IPS DF 6.9 (cell line): Measurements from ENCODE around the gene TNS1.

Experiments
- DNase-seq: peaks from one replicate; pipeline ENCODE4 v3.0.0-alpha.2; 2013; ENCODE audit warnings: low read depth, low spot score
- H3K27ac ChIP-seq: one replicate; pipeline ENCODE4 v1.5.1; 2013; ENCODE audit warnings: low read length, control low read depth
- H3K27me3 ChIP-seq: 2 replicates; pipeline ENCODE4 v1.6.1; 2013; ENCODE audit warnings: mild to moderate bottlenecking, low read length; ENCODE audit not compliant: control insufficient read depth, insufficient read depth
- H3K36me3 ChIP-seq: 2 replicates; pipeline ENCODE4 v1.6.1; 2013; ENCODE audit warnings: low read length; ENCODE audit not compliant: control insufficient read depth, insufficient read depth
- H3K4me1 ChIP-seq: 2 replicates; pipeline ENCODE4 v1.6.1; 2013; ENCODE audit warnings: low read length; ENCODE audit not compliant: control insufficient read depth, insufficient read depth
- H3K4me3 ChIP-seq: 2 replicates; pipeline ENCODE4 v1.5.1; 2013; ENCODE audit warnings: mild to moderate bottlenecking, low read length
- H3K9me3 ChIP-seq: 2 replicates; pipeline ENCODE4 v1.6.1; 2013; ENCODE audit warnings: low read length, inconsistent platforms; ENCODE audit not compliant: control insufficient read depth, insufficient read depth
- WGBS: extraction: QIAGEN DNeasy Blood & Tissue Kit; methylation state at CpG from one replicate; pipeline ENCODE4 v1.1.7; 2013; ENCODE audit warnings: mixed read lengths, missing lambda C conversion rate; ENCODE audit not compliant: insufficient read length, insufficient coverage; 5-methylcytosine and 5-hydroxymethylcytosine counted together

Gene TNS1

DNA sequence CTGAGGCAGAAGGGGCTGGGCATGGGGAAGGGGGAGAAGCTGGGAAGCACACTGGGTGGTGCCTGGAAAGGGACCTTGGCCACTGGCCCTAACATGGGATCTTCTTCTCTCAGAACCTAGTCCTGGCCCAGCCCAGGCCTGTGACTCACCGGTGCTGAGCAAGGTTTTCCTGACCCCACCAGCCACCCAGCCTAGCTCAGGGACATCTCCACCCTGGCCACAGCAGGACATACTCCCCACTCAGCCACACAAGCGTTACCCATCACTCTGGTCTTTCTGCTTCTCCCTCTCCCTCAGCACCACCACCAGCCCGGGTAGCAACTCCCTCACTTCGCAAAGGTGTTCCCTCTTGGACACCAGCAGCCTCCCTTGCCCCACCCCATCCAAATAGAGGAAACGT, 22.8 kb downstream of the TNS1 start:
- no CpG with 5 or more reads among the region's 5 CpGs for WGBS
- Histone ChIP-seq H3K4me1 (peaks cover 8% of the 10 kb centered on the region; the same call in 1 of the 2 replicates), H3K27me3 (peaks cover 2% of the 10 kb centered on the region; the same call in 1 of the 2 replicates), H3K27ac (no peak overlapping the region), H3K9me3 (no peaks in the 10 kb centered on the region), H3K4me3 (no peak overlapping the region), H3K36me3 (no peaks in the 10 kb centered on the region)
- DNase-seq = no peak

DNA sequence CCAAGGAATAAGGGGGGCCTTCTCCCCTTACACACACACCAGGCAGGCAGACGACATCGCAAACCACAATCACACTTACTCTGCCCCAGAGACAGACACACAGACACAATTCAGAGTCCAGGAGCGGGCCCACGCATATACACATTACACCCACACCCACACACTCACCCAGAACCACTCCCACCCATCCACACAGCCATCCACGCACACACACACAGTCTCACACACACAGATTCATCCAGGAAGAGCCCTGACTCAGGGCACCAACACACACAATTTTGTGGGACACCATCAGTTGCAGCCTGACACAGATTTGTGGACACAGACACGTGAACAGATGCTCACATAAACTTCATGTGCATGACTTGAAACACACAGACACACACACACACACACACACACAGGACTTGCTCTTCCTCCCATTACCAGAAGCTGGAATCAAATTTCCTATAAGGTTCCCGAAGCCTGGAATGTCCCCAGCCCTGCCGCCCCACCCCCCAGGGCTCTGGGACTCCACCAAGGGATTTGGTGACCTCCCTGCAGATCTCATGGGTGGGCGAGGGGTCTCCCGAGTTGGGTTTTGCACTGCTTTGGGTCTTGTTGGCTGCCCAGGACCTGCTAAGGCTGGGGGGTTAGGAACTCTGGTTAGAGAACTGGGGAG, 23.5 kb downstream of the TNS1 start:
- Histone ChIP-seq H3K4me3 (peak overlapping the region; percentile 63; the same call in 1 of the 2 replicates), H3K9me3 (no peaks in the 10 kb centered on the region), H3K36me3 (no peaks in the 10 kb centered on the region), H3K27me3 (peaks cover 2% of the 10 kb centered on the region; the same call in 1 of the 2 replicates), H3K27ac (no peak overlapping the region), H3K4me1 (peaks cover 8% of the 10 kb centered on the region; the same call in 1 of the 2 replicates)
- no CpG with 5 or more reads among the region's 10 CpGs for WGBS
- DNase-seq = peak; percentile 18

- Histone ChIP-seq H3K36me3 (no peaks in the 10 kb centered on the region), H3K27ac (no peak overlapping the region), H3K27me3 (peaks cover 2% of the 10 kb centered on the region; the same call in 1 of the 2 replicates), H3K4me1 (peaks cover 8% of the 10 kb centered on the region; the same call in 1 of the 2 replicates), H3K9me3 (no peaks in the 10 kb centered on the region), H3K4me3 (peak overlapping the region; percentile 63; the same call in 1 of the 2 replicates)
- peak; percentile 20 for DNase-seq
- no CpG with 5 or more reads among the region's 46 CpGs for WGBS
Observed at GRCh38 chr2:217978536-217979150, 24.2 kb downstream of the TNS1 start.

DNA sequence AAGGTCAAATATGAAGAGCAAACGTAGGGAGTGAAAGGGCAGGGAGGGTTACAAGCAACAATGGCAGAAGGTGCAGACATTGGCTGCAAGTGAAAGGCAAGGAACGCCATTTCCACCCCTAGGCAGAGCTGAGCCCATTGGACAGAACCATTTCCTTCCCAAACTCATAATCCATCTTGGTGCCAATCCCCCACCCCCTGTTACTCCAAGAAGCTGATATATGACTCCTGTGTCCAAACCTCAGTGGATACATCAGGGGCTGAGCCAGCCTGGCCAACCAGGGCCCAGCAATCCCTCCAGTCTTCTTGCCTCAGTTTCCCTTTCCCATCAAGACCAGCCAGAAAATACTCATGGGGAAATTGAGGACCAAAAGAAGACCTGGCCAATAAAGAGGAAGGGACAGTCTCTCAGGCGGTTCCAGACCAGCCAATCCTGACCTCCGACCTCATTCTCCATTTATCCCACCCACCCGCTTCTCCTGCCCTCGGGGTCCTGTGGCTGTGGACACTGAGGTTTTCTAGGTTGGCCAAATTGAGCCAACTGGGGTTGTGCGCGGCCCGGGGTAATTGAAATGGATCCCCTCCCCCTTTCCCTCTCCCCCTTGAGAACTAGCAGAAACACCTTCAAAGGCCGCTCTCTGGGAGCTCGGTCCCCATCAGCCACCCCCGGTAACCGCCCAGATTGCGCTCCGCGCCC, 24.8 kb downstream of the TNS1 start:
- H3K27me3 ChIP-seq = peaks cover 2% of the 10 kb centered on the region; the same call in 1 of the 2 replicates
- DNase-seq = no peak
- H3K27ac ChIP-seq = no peak overlapping the region
- peaks cover 8% of the 10 kb centered on the region; the same call in 1 of the 2 replicates for H3K4me1 ChIP-seq
- H3K36me3 ChIP-seq = no peaks in the 10 kb centered on the region
- H3K9me3 ChIP-seq = no peaks in the 10 kb centered on the region
- H3K4me3 ChIP-seq = peak overlapping the region; percentile 63; the same call in 1 of the 2 replicates
- WGBS = no CpG with 5 or more reads among the region's 16 CpGs

DNA sequence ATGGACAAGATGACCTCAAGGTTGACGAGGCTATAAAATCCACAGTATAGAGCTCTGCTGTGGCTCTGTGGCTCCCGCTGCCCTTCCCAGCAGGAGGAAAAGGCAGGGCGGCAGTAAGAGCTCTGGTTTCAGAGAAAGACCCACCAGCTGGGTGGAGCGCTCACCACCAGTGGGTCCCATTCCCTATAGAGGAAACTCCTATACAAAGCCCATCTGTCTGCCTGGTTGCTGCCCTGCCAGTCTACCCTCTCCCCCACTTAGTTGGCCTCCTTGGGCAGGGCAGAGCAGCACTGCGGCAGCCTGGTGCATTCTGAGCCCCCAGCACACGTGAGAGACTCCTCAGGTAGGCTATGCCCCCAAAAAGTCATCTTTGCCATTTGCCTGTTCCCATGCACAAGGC, 26.5 kb downstream of the TNS1 start:
- Histone ChIP-seq H3K4me1 (peaks cover 8% of the 10 kb centered on the region; the same call in 1 of the 2 replicates), H3K27me3 (peaks cover 2% of the 10 kb centered on the region; the same call in 1 of the 2 replicates), H3K4me3 (no peak overlapping the region), H3K9me3 (no peaks in the 10 kb centered on the region), H3K27ac (no peak overlapping the region), H3K36me3 (no peaks in the 10 kb centered on the region)
- no peak for DNase-seq
- WGBS = no CpG with 5 or more reads among the region's 6 CpGs

DNA sequence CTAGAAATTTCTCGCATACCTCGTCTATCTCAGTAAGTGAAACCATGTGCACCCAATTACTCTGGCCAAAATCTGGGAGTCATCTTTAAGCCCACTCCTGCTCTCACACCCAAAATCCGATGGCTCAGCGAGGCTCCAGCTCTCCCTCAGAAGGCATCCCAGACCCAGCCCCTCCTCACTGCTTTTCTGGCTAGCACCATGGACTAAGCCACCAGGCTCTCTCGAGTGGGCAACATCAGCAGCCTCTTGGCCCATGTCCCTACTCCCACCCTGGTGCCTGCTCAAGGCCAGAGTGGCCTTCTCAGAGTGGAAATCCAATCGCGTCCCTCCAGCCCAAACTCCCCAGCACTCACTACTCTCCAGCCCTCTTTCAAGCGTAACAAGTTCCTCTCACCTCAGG, 27.2 kb downstream of the TNS1 start:
- no CpG with 5 or more reads among the region's 8 CpGs for WGBS
- H3K27me3 ChIP-seq = peaks cover 2% of the 10 kb centered on the region; the same call in 1 of the 2 replicates
- no peak overlapping the region for H3K4me3 ChIP-seq
- no peaks in the 10 kb centered on the region for H3K9me3 ChIP-seq
- no peaks in the 10 kb centered on the region for H3K36me3 ChIP-seq
- H3K4me1 ChIP-seq = peaks cover 8% of the 10 kb centered on the region; the same call in 1 of the 2 replicates
- DNase-seq = no peak
- H3K27ac ChIP-seq = no peak overlapping the region

GRCh38 chr2:217974389-217975005, 28.3 kb downstream of the TNS1 start:
- no peak for DNase-seq
- Histone ChIP-seq H3K27me3 (peaks cover 2% of the 10 kb centered on the region; the same call in 1 of the 2 replicates), H3K27ac (no peak overlapping the region), H3K36me3 (no peaks in the 10 kb centered on the region), H3K4me1 (peaks cover 5% of the 10 kb centered on the region; the same call in 1 of the 2 replicates), H3K9me3 (no peaks in the 10 kb centered on the region), H3K4me3 (no peak overlapping the region)
- WGBS = no CpG with 5 or more reads among the region's 8 CpGs

- H3K27ac ChIP-seq = no peak overlapping the region
- no peaks in the 10 kb centered on the region for H3K27me3 ChIP-seq
- H3K36me3 ChIP-seq = no peaks in the 10 kb centered on the region
- H3K4me3 ChIP-seq = no peak overlapping the region
- H3K4me1 ChIP-seq = 0 out of 2 replicates have a peak, but pooled peaks cover 1% of the 10 kb centered on the region
- no peaks in the 10 kb centered on the region for H3K9me3 ChIP-seq
- no peak for DNase-seq
- WGBS = no CpG with 5 or more reads among the region's 11 CpGs
Observed at GRCh38 chr2:217973008-217973787, 29.6 kb downstream of the TNS1 start.

DNA sequence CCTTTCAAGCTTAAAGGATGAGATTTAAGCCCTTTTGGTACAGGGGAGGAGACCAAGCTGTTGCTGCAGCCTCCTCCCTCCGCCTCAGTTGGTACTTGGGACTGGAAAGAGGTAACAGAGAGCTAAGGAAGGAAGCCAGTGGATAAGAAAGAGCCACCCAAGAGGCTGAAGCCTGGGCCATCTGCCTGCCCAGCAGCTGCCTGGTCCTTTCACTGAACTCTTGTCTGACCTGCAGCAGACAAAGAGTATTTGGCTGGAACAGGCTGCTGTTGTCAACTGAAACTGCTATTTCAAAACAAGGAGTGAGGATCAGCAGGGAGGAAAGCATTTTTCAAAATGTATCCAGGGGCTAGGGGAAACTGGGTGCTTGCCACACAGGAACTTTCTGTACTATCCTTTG, 30.3 kb downstream of the TNS1 start:
- no CpG with 5 or more reads among the region's 1 CpG for WGBS
- no peak for DNase-seq
- Histone ChIP-seq H3K4me3 (no peak overlapping the region), H3K27me3 (no peaks in the 10 kb centered on the region), H3K9me3 (no peaks in the 10 kb centered on the region), H3K27ac (no peak overlapping the region), H3K4me1 (no peaks in the 10 kb centered on the region), H3K36me3 (no peaks in the 10 kb centered on the region)
